ENCODE measurements around the gene SENP6. TPM values are rescaled to one million over a fixed set of nuclear protein-coding genes. Genes with fewer than 3 reads are reported as not detected.

SENP6 gene
- polyA plus RNA-seq, 1 donor from 2014 or later = 113 TPM

DNA sequence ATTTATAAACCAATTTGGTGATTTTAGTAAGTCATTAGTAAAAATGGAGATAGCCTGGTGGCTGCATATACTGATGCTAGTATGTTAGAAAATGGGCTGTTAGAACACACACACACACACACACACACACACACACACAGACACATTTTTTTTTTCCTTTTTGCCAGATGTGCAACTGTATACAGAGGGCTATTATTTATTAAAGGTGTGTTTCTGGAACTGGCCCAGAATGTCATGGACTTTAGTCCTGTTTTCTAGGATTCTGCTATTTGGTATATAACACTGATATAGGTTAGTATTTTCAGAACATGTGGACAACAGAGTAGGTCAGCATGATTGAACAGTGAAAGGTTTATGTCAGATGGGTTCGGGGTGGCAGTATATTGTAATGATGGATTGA lies 159.8 kb downstream of the SENP6 start:
- no peaks in the 10 kb centered on the region for H3K9me3 ChIP-seq (ENCODE audit: low read length)

DNA sequence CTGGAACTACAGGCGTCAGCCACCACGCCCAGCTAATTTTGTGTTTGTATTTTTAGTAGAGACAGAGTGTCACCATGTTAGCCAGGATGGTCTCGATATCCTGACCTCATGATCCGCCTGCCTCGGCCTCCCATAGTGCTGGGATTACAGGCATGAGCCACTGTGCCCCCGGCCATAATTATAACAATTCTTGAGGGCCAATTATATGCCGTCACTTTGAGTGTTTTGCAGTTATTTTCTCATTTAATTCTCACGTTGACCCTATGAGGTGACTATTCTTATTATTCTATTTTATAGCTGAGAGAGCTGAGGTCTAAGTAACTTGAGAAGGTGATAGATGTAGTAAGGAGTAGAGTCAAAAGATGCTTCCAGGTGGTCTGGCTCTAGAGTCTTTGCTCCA lies 160.4 kb downstream of the SENP6 start:
- Histone ChIP-seq H3K9ac (ENCODE audit: low read length) (no peak overlapping the region), H3K27ac (ENCODE audit: low read length) (no peak overlapping the region), H3K9me2 (ENCODE audit: insufficient read depth, low read length) (no peaks in the 10 kb centered on the region), H3F3A (ENCODE audit: insufficient read depth, low read length, poor library complexity, severe bottlenecking) (no peaks in the 10 kb centered on the region), H3K79me2 (replicated peaks; ENCODE audit: insufficient read depth, low read length) (peaks cover 7% of the 10 kb centered on the region), H3K27me3 (ENCODE audit: insufficient read depth, low read depth, low read length) (no peaks in the 10 kb centered on the region), H3K36me3 (ENCODE audit: insufficient read depth, low read length) (no peaks in the 10 kb centered on the region), H3K4me3 (ENCODE audit: low read length) (no peak overlapping the region), H3K9me3 (ENCODE audit: low read length) (no peaks in the 10 kb centered on the region), H4K20me1 (ENCODE audit: insufficient read depth) (no peaks in the 10 kb centered on the region), H3K4me2 (ENCODE audit: low read length) (no peak overlapping the region), H2AFZ (ENCODE audit: low read depth, low read length) (no peak overlapping the region)
- TF ChIP-seq EZH2 (IDR thresholded peaks at IDR 0.05; ENCODE audit: borderline replicate concordance, insufficient read depth, low read length, poor library complexity, severe bottlenecking) (no peak), EP300 (conservative IDR thresholded peaks at IDR 0.05; ENCODE audit: poor library complexity, severe bottlenecking) (no peak), TAF1 (IDR thresholded peaks at IDR 0.05; ENCODE audit: low read depth) (no peak), RAD21 (conservative IDR thresholded peaks at IDR 0.05) (no peak), SMC3 (conservative IDR thresholded peaks at IDR 0.05; ENCODE audit: poor library complexity) (no peak), MXI1 (conservative IDR thresholded peaks at IDR 0.05; ENCODE audit: poor library complexity, severe bottlenecking) (no peak), POLR2AphosphoS5 (IDR thresholded peaks at IDR 0.05) (no peak)
- TF ChIP-seq, protein P1, sequence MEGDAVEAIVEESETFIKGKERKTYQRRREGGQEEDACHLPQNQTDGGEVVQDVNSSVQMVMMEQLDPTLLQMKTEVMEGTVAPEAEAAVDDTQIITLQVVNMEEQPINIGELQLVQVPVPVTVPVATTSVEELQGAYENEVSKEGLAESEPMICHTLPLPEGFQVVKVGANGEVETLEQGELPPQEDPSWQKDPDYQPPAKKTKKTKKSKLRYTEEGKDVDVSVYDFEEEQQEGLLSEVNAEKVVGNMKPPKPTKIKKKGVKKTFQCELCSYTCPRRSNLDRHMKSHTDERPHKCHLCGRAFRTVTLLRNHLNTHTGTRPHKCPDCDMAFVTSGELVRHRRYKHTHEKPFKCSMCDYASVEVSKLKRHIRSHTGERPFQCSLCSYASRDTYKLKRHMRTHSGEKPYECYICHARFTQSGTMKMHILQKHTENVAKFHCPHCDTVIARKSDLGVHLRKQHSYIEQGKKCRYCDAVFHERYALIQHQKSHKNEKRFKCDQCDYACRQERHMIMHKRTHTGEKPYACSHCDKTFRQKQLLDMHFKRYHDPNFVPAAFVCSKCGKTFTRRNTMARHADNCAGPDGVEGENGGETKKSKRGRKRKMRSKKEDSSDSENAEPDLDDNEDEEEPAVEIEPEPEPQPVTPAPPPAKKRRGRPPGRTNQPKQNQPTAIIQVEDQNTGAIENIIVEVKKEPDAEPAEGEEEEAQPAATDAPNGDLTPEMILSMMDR (IDR thresholded peaks at IDR 0.05; ENCODE audit: poor library complexity, severe bottlenecking) = no peak
- TF ChIP-seq, protein P2, sequence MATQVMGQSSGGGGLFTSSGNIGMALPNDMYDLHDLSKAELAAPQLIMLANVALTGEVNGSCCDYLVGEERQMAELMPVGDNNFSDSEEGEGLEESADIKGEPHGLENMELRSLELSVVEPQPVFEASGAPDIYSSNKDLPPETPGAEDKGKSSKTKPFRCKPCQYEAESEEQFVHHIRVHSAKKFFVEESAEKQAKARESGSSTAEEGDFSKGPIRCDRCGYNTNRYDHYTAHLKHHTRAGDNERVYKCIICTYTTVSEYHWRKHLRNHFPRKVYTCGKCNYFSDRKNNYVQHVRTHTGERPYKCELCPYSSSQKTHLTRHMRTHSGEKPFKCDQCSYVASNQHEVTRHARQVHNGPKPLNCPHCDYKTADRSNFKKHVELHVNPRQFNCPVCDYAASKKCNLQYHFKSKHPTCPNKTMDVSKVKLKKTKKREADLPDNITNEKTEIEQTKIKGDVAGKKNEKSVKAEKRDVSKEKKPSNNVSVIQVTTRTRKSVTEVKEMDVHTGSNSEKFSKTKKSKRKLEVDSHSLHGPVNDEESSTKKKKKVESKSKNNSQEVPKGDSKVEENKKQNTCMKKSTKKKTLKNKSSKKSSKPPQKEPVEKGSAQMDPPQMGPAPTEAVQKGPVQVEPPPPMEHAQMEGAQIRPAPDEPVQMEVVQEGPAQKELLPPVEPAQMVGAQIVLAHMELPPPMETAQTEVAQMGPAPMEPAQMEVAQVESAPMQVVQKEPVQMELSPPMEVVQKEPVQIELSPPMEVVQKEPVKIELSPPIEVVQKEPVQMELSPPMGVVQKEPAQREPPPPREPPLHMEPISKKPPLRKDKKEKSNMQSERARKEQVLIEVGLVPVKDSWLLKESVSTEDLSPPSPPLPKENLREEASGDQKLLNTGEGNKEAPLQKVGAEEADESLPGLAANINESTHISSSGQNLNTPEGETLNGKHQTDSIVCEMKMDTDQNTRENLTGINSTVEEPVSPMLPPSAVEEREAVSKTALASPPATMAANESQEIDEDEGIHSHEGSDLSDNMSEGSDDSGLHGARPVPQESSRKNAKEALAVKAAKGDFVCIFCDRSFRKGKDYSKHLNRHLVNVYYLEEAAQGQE (IDR thresholded peaks at IDR 0.05; ENCODE audit: borderline replicate concordance) = no peak

More for the DNA sequence above, 159.8 kb downstream of the SENP6 start:
- Histone ChIP-seq H3F3A (ENCODE audit: insufficient read depth, low read length, poor library complexity, severe bottlenecking) (no peaks in the 10 kb centered on the region), H3K4me3 (ENCODE audit: low read length) (no peak overlapping the region), H3K27me3 (ENCODE audit: insufficient read depth, low read depth, low read length) (no peaks in the 10 kb centered on the region), H4K20me1 (ENCODE audit: insufficient read depth) (no peaks in the 10 kb centered on the region), H3K9me2 (ENCODE audit: insufficient read depth, low read length) (no peaks in the 10 kb centered on the region), H3K36me3 (ENCODE audit: insufficient read depth, low read length) (no peaks in the 10 kb centered on the region), H3K4me2 (ENCODE audit: low read length) (no peak overlapping the region), H3K79me2 (replicated peaks; ENCODE audit: insufficient read depth, low read length) (peaks cover 7% of the 10 kb centered on the region), H2AFZ (ENCODE audit: low read depth, low read length) (no peak overlapping the region), H3K27ac (ENCODE audit: low read length) (no peak overlapping the region), H3K9ac (ENCODE audit: low read length) (no peak overlapping the region)
- TF ChIP-seq EP300 (conservative IDR thresholded peaks at IDR 0.05; ENCODE audit: poor library complexity, severe bottlenecking) (no peak), POLR2AphosphoS5 (IDR thresholded peaks at IDR 0.05) (no peak), TAF1 (IDR thresholded peaks at IDR 0.05; ENCODE audit: low read depth) (no peak), RAD21 (conservative IDR thresholded peaks at IDR 0.05) (no peak), MXI1 (conservative IDR thresholded peaks at IDR 0.05; ENCODE audit: poor library complexity, severe bottlenecking) (no peak), EZH2 (IDR thresholded peaks at IDR 0.05; ENCODE audit: borderline replicate concordance, insufficient read depth, low read length, poor library complexity, severe bottlenecking) (no peak), SMC3 (conservative IDR thresholded peaks at IDR 0.05; ENCODE audit: poor library complexity) (no peak)
- TF ChIP-seq, protein P1 (IDR thresholded peaks at IDR 0.05; ENCODE audit: poor library complexity, severe bottlenecking) = no peak
- TF ChIP-seq, protein P2 (IDR thresholded peaks at IDR 0.05; ENCODE audit: borderline replicate concordance) = no peak

Data from neural cell (in vitro differentiated cells).